ENCODE results near the gene GRAMD1B.
"Not testable (repeated sequence)": the region's sequence is repeated elsewhere in the genome, so short reads cannot be mapped to it uniquely, and the experiment has no call there.

GRAMD1B gene

DNA sequence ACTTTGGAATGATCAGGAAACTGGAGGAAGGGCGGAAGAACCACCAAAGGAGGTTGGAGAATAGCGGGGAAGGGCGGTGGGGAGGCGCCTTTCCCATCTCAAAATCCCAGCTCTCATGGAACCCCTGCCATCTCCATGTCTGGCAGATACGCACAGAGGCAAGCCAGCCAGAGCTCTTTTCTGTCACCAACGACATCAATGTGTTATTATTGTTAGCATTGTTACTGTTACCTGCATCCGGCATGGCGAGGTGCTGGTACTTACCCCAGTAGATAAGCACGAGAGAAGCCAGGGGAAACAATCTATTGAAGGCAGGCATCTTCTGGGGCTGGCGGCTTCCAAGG, 223.4 kb downstream of the GRAMD1B start:
- no peak for FAIRE-seq

DNA sequence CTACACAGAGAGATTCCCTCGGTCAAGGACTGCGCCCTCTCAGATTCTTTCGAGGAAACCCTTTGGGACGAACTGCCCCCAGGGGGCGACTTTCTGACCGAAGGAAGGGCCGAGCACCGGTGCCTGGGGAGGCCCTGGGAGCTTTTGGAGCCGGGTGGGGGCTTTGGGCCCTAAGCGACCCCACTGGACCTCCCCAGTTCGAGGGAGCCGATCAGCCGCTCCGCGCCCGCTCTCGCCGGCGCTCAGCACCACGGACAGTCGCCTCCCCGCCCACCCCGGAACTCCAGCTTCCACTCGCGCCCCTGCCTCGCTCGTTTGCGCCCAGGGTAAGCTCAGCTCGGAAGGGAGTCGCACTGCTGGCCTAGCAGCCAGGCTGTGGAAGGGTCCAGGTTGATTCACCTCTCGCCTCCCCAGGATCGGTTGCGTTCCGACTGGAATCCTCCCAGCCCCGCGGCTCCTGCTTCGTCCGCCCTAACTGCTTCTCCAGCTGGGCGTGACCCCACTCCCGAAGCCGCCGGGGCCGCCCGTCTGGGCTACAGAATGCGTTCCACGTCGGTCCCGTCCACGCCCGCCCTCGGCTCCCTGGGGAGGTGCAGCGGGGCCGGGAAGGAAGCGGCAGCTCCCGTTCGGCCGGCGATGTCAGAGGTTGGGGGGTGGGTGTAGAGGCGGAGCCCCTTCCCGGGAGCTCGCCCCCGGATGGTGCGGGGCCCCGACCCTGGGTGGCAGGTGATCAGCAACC, 223.9 kb downstream of the GRAMD1B start:
- no peak for FAIRE-seq

DNA sequence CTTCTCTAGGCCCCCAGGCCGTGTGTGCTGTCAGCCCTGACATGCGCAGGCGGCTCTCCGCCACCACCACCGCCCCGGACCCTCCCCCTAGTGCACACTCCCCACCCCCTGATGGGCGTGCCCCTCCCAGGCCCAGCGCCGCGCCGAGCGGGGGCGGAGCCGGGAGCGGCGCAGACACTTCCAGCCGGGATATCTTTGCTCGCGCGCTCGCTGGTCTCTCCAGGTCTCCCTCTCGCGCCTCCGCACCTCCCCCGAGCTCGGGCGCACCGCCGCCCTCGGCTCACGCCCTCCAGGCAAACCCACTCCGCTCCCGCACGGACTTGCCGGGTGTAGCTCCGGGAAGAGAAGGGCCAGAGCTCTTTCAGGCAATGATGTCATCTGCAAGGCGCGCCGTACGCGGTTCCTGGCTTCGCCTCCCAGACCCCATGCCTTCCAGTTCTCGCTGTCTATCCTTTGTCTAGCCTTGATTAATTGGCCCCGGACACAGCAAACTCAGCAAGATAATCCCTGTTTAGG, 224.6 kb downstream of the GRAMD1B start, which contains the start of gene SCN3B:
Gene SCN3B, minus strand, starts transcription at position 59 of the 516 bp plus-strand sequence. CDS start 823 bp downstream, outside the sequence.
- no peak for FAIRE-seq

DNA sequence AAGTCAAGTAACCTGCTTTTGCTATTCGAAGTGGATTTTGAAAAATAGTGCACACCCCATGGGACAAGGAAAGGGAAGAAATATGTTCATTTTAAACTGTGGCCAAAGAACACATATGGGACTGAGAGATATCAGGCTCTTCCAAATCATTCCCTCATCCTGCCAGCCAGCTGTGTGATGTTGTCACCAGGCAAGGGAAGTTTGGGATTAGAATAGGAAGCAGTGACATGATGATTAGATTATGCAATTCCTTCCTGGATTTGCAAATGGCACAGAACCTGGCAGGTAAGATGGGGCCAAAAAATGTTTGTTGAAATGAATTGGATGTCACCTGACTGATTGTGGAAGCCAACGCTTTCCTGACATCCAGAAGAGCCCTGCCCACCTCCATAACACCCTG, 229.2 kb downstream of the GRAMD1B start:
- no peak for FAIRE-seq

DNA sequence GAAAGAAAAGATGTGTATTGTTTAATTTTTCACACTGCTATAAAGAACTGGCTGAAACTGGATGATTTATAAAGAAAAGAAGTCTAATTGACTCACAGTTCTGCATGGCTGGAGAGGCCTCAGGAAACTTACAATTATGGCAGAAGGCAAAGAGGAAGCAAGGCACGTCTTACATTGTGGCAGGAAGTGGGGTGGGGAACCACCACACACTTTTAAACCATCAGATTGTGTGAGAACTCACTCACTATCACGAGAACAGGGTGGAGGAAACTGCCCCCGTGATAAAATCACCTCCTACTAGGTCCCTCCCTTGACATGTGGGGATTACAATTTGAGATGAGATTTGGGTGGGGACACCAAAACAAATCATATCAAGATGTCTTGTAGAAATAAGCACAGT, 229.9 kb downstream of the GRAMD1B start:
- FAIRE-seq: not testable (repeated sequence)

DNA sequence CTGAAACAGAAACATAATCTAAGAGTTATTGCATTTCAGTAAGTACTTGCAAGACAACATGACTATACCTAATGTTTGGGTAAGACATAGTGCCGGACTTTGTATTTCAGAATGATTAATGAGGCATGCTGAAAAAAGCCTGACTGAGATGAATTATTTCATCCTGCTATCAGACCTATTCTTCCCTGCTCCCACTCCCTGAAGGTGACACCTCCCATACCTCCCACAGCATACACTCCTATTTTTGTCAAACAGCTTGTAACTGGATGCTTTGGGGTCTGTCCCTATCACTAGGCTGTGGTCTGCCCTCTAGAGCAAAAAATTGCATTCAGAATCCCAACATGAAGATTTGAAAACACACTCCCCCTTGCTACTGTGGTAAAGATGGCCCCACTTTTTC, 235.2 kb downstream of the GRAMD1B start:
- no peak for FAIRE-seq

DNA sequence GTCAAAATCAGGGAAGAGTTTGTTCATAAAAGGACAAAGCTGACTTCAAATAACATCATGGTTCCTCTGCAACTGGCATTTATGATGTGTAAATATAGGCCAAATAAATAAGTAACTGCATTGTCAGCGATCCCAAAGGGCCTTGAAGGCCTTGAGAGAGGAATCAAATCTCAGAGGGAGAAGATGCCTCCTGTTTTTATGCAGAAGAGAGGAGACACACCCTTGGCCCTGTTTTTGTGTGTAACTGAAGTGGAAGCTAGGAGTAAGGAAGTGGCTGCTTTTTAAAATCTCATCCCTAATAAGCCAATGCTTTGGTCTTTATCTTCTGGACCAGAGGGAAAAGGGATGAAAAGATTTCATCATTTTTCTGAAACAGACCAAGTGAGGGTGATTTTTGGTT, 240.0 kb downstream of the GRAMD1B start:
- FAIRE-seq: no peak

DNA sequence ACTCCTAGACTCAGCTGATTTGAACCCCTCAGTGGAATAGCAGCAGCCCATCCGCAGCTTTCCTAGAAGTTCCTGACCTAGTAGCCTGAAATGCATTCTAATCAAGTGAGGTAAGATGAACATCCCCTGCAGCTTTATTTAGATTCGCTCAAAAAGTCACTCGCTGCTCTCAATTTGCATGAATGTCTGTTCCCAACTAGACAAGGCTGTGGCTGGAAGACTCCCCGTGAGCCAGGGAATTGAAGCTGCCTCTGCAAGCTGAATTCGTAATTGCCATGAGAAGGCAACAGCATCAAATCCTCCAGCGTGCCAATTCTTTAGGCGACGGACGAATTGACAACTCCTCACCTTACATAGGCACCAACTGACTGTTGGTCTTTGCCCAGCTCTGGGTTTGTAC, 241.5 kb downstream of the GRAMD1B start:
- FAIRE-seq: no peak

DNA sequence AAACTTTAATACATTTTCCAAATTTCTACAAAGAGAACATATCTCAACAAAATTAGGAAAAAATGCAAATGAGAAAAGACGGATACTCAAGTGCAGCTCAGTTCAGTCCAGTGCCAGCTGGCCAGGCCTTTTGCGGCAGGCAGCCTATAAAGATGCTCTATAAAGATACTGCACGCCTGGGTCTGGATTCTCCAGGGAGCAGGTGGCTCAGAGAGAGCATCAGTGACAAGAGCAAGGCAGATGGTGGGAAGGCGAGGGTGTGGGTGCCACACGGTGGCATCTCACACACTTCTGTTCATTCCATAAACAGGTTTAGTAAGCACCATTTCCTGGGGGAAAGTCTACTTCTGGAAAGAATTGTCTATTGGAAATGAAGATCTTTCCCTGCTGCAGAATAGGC, 242.5 kb downstream of the GRAMD1B start:
- FAIRE-seq: no peak

DNA sequence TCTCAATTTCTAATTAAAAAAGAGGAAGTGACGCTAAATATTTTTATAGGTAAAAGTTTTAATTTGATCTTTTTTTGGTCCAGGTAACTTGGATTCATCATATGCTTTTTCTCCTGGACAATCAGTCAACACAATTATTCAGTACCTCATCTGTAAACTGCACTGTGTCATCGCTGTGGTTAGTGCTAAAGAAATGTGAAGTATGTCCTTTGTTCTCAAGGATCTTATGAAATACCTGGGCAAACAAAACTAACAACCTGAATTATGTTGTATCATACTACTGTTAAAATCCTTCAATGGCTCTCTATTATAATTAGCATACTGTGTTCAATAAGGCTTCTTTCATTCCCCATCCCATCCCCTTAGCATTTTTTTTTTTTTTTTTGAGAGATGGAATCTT, 244.2 kb downstream of the GRAMD1B start:
- FAIRE-seq: no peak

Data from TTC549 (cell line).